ENCODE data around the gene PACSIN2.
"Not testable (repeated sequence)": the region's sequence is repeated elsewhere in the genome, so short reads cannot be mapped to it uniquely, and the experiment has no call there.

The PACSIN2 gene

GRCh38 chr22:43014869-43015676, at the start of gene PACSIN2:
TSS of gene PACSIN2 (minus strand) at chr22:43015149. CDS start at chr22:42912080, 103,069 bp downstream.
- DNase-seq = peak; percentile 96

- DNase-seq = no peak
These were observed 45.2 kb upstream of the PACSIN2 start for GRCh38 chr22:43060183-43060582.

GRCh38 chr22:43057641-43058040, 42.7 kb upstream of the PACSIN2 start:
- no peak for DNase-seq

- no peak for DNase-seq
These were observed 38.2 kb upstream of the PACSIN2 start for GRCh38 chr22:43053176-43053575.

- DNase-seq = no peak
These were observed 36.0 kb upstream of the PACSIN2 start for GRCh38 chr22:43050995-43051394.

- no peak for DNase-seq
These were observed 32.7 kb upstream of the PACSIN2 start for GRCh38 chr22:43047605-43048004.

GRCh38 chr22:43044290-43044712, 29.4 kb upstream of the PACSIN2 start:
- no peak for DNase-seq

- DNase-seq = peak; percentile 69
These were observed 27.3 kb upstream of the PACSIN2 start for GRCh38 chr22:43042101-43042780.

GRCh38 chr22:43039800-43040199, 24.9 kb upstream of the PACSIN2 start:
- DNase-seq = no peak

GRCh38 chr22:43038325-43038724, 23.4 kb upstream of the PACSIN2 start:
- DNase-seq = no peak

- peak; percentile 20 for DNase-seq
These were observed 21.4 kb upstream of the PACSIN2 start for GRCh38 chr22:43036282-43036829.

- DNase-seq = no peak
These were observed 20.3 kb upstream of the PACSIN2 start for GRCh38 chr22:43035250-43035649.

GRCh38 chr22:43031617-43032016, 16.7 kb upstream of the PACSIN2 start:
- no peak for DNase-seq

GRCh38 chr22:43018615-43019014, 3.7 kb upstream of the PACSIN2 start:
- DNase-seq = no peak

- no peak for DNase-seq
These were observed 2.8 kb upstream of the PACSIN2 start for GRCh38 chr22:43017525-43018460.

- not testable (repeated sequence) for DNase-seq
These were observed 1.2 kb upstream of the PACSIN2 start for GRCh38 chr22:43016150-43016549.

- peak; percentile 19 for DNase-seq
These were observed 711 bp upstream of the PACSIN2 start for GRCh38 chr22:43015677-43016042.

GRCh38 chr22:43014316-43014868, 557 bp downstream of the PACSIN2 start:
- no peak for DNase-seq

- DNase-seq = no peak
These were observed 1.3 kb downstream of the PACSIN2 start for GRCh38 chr22:43013355-43014315.

GRCh38 chr22:43012390-43012789, 2.6 kb downstream of the PACSIN2 start:
- DNase-seq = no peak

GRCh38 chr22:43011079-43011478, 3.9 kb downstream of the PACSIN2 start:
- no peak for DNase-seq
